ENCODE data around the gene MAPT. TPM values are rescaled to one million over a fixed set of nuclear protein-coding genes. Genes with fewer than 3 reads are reported as not detected.

Gene MAPT
- total and polyA plus RNA-seq, 2 of the 13 experiments (the other 11 are each of a cell fraction or from before 2014, with no cell fraction given) = 2.1 to 2.8 TPM

- TF ChIP-seq ZNF749 (CRISPR knock-in tag; IDR thresholded peaks at IDR 0.05; ENCODE audit: borderline replicate concordance) (no peak), MAF1 (CRISPR knock-in tag; IDR thresholded peaks at IDR 0.05; ENCODE audit: borderline replicate concordance) (no peak), ZNF496 (CRISPR knock-in tag; IDR thresholded peaks at IDR 0.05; ENCODE audit: insufficient replicate concordance) (no peak), ZNF547 (CRISPR knock-in tag; IDR thresholded peaks at IDR 0.05) (no peak), RCOR2 (CRISPR knock-in tag; IDR thresholded peaks at IDR 0.05) (no peak), EZH2 (conservative IDR thresholded peaks at IDR 0.05; ENCODE audit: low read depth, low read length) (0 out of 2 replicates have a peak, but pooled peaks have one; percentile 52), ZFP1 (CRISPR knock-in tag; IDR thresholded peaks at IDR 0.05) (no peak), TFDP2 (CRISPR knock-in tag; IDR thresholded peaks at IDR 0.05) (no peak), ZFY (CRISPR knock-in tag; IDR thresholded peaks at IDR 0.05) (no peak), DDIT3 (CRISPR knock-in tag; IDR thresholded peaks at IDR 0.05) (no peak), ZNF335 (CRISPR knock-in tag; IDR thresholded peaks at IDR 0.05) (no peak), ZSCAN20 (CRISPR knock-in tag; IDR thresholded peaks at IDR 0.05; ENCODE audit: borderline replicate concordance) (no peak)
These were observed 2.7 kb downstream of the MAPT start (continued) for GRCh38 chr17:45896803-45897693.

- DNase-seq (ENCODE audit: low spot score) (no peak), ATAC-seq (no peak), FAIRE-seq (no peak)
- intact Hi-C loops (cut with micrococcal nuclease; ENCODE audit: unreplicated experiment) = no loop called here
- in situ Hi-C loops (cut with HindIII; ENCODE audit: extremely low pct_ligation_motif_present, low pct_unique_long_range_greater_than_20kb) = no loop called here
- no peak overlapping the region for H2AFZ ChIP-seq (ENCODE audit: low read length)
- H3K9ac ChIP-seq (ENCODE audit: insufficient read depth, low read depth, low read length) = no peak overlapping the region
- H3K4me3 ChIP-seq (replicated peaks in 1 of 3; ENCODE audit: insufficient read depth in 1 of 3, low read depth in 2 of 3, low read length in 3 of 3) = no peak overlapping the region
- H3K27me3 ChIP-seq (ENCODE audit: control insufficient read depth in 1 of 2, insufficient read depth in 2 of 2, low read length in 2 of 2) = peaks cover 4 to 40% of the 10 kb centered on the region in 2 experiments
- no peaks in the 10 kb centered on the region; the same call in 1 of the 2 replicates for H4K20me1 ChIP-seq (ENCODE audit: insufficient read depth, low read length)
- BruUV-seq (replicated peaks) = no TSS peak
- TF ChIP-seq ZBTB3 (CRISPR knock-in tag; IDR thresholded peaks at IDR 0.05; ENCODE audit: borderline replicate concordance, low read depth) = no peak
- no peak for TF ChIP-seq ETV5 (CRISPR knock-in tag; IDR thresholded peaks at IDR 0.05; ENCODE audit: borderline replicate concordance)
- no peak for TF ChIP-seq MIER3 (CRISPR knock-in tag; IDR thresholded peaks at IDR 0.05; ENCODE audit: borderline replicate concordance)
- TF ChIP-seq ZBTB7A (CRISPR knock-in tag; IDR thresholded peaks at IDR 0.05) = no peak
- TF ChIP-seq ZNF383 (CRISPR knock-in tag; IDR thresholded peaks at IDR 0.05; ENCODE audit: borderline replicate concordance) = no peak
- no peak for TF ChIP-seq TAF15 (IDR thresholded peaks at IDR 0.05; ENCODE audit: low read depth, low read length, poor library complexity, severe bottlenecking)
- TF ChIP-seq NFYB (CRISPR knock-in tag; IDR thresholded peaks at IDR 0.05) = no peak
- TF ChIP-seq ZNF570 (CRISPR knock-in tag; IDR thresholded peaks at IDR 0.05; ENCODE audit: borderline replicate concordance) = no peak
- no peak for TF ChIP-seq NKX3-1 (CRISPR knock-in tag; IDR thresholded peaks at IDR 0.05)
- peaks cover 35% of the 10 kb centered on the region for H3K4me1 ChIP-seq (ENCODE audit: insufficient read depth, low read length)
- CTCF ChIA-PET (ENCODE audit: low intra/inter-chr PET ratio, low total read pairs) = no interaction called here
- 45% methylated on average over 2 of the region's 2 CpGs for WGBS (ENCODE audit: low lambda C conversion rate)
- POLR2A ChIA-PET = no interaction called here
- no peaks in the 10 kb centered on the region for H3K36me3 ChIP-seq (replicated peaks in 1 of 2; ENCODE audit: control insufficient read depth in 1 of 2, insufficient read depth in 2 of 2, low read length in 2 of 2)
- H3K4me2 ChIP-seq (ENCODE audit: low read depth, low read length) = no peak overlapping the region
- H3K9me3 ChIP-seq (ENCODE audit: low read length) = no peaks in the 10 kb centered on the region
- H3K79me2 ChIP-seq (ENCODE audit: insufficient read depth, low read length) = no peaks in the 10 kb centered on the region
- H3K27ac ChIP-seq (ENCODE audit: extremely low read length, insufficient read depth, low read length) = no peak overlapping the region
These were observed 5.8 kb downstream of the MAPT start for GRCh38 chr17:45900136-45900535.

Measured in HepG2 (cell line).